Mesothelial cell of epicardium (in vitro differentiated cells): Measurements from ENCODE around the gene ABCA2. TPM values are rescaled to one million over a fixed set of nuclear protein-coding genes. Genes with fewer than 3 reads are reported as not detected.
"Not testable (repeated sequence)": the region's sequence is repeated elsewhere in the genome, so short reads cannot be mapped to it uniquely, and the experiment has no call there.

Source experiments
- DNase-seq, 2 experiments: peaks; one replicate each; pipeline ENCODE4 v3.0.0; 2021; ENCODE audit warnings: low spot score in 2 of 2; ENCODE audit not compliant: unreplicated experiment in 2 of 2
- H3K27ac Mint-ChIP-seq: 2 replicates; pipeline ENCODE4 v1.8.0; 2021; ENCODE audit warnings: mixed read lengths
- H3K27me3 Mint-ChIP-seq: 2 replicates; pipeline ENCODE4 v1.8.0; 2021; ENCODE audit warnings: low read depth, mixed read lengths
- H3K36me3 Mint-ChIP-seq: 2 replicates; pipeline ENCODE4 v1.8.0; 2021; ENCODE audit warnings: mixed read lengths
- H3K4me1 Mint-ChIP-seq: 2 replicates; pipeline ENCODE4 v1.8.0; 2021; ENCODE audit warnings: mixed read lengths
- H3K4me3 Mint-ChIP-seq: 2 replicates; pipeline ENCODE4 v1.8.0; 2021; ENCODE audit warnings: mild to moderate bottlenecking, moderate library complexity, mixed read lengths
- H3K9me3 Mint-ChIP-seq: 2 replicates; pipeline ENCODE4 v1.8.0; 2021; ENCODE audit warnings: mixed read lengths
- CTCF ChIP-seq: fragments of 200-600 bp; sonication (generic); IDR thresholded peaks from one replicate; pipeline ENCODE4 v1.5.0; 2021; ENCODE audit warnings: antibody characterized with exemption; ENCODE audit not compliant: unreplicated experiment
- total RNA-seq: library from RNA; stranded (reverse); gene quantifications from 3 replicates; pipeline ENCODE4 v1.2.1, GENCODE V29; 2021

The ABCA2 gene
- total RNA-seq, 1 donor from 2014 or later: 58.7 TPM

GRCh38 chr9:137035507-137035834 is 7.4 kb upstream of the ABCA2 start:
- no peaks in the 10 kb centered on the region for H3K27me3 Mint-ChIP-seq
- no peaks in the 10 kb centered on the region for H3K4me1 Mint-ChIP-seq
- no peaks in the 10 kb centered on the region for H3K9me3 Mint-ChIP-seq
- no peaks in the 10 kb centered on the region for H3K36me3 Mint-ChIP-seq
- H3K4me3 Mint-ChIP-seq: no peak overlapping the region
- DNase-seq: no peak
- TF ChIP-seq CTCF: peak; percentile 45
- H3K27ac Mint-ChIP-seq: no peak overlapping the region

GRCh38 chr9:137034709-137035506 is 6.9 kb upstream of the ABCA2 start:
- DNase-seq: peak; percentile 72 to 88

GRCh38 chr9:137034039-137034708 is 6.1 kb upstream of the ABCA2 start:
- no peak for TF ChIP-seq CTCF
- H3K4me1 Mint-ChIP-seq: peaks cover 5% of the 10 kb centered on the region
- H3K9me3 Mint-ChIP-seq: no peaks in the 10 kb centered on the region
- no peak for DNase-seq
- H3K36me3 Mint-ChIP-seq: no peaks in the 10 kb centered on the region
- no peak overlapping the region for H3K27ac Mint-ChIP-seq
- H3K27me3 Mint-ChIP-seq: no peaks in the 10 kb centered on the region
- no peak overlapping the region for H3K4me3 Mint-ChIP-seq

More at GRCh38 chr9:137034709-137035506, 6.9 kb upstream of the ABCA2 start:
- no peaks in the 10 kb centered on the region for H3K4me1 Mint-ChIP-seq
- no peaks in the 10 kb centered on the region for H3K9me3 Mint-ChIP-seq
- no peaks in the 10 kb centered on the region for H3K27me3 Mint-ChIP-seq
- no peak overlapping the region for H3K27ac Mint-ChIP-seq
- H3K4me3 Mint-ChIP-seq: no peak overlapping the region
- H3K36me3 Mint-ChIP-seq: no peaks in the 10 kb centered on the region
- peak; percentile 80 for TF ChIP-seq CTCF

- not testable (repeated sequence) for H3K27me3 Mint-ChIP-seq, H3K9me3 Mint-ChIP-seq, H3K4me1 Mint-ChIP-seq, H3K27ac Mint-ChIP-seq, H3K36me3 Mint-ChIP-seq, H3K4me3 Mint-ChIP-seq, DNase-seq
Observed at GRCh38 chr9:137033481-137033880, 5.4 kb upstream of the ABCA2 start.

GRCh38 chr9:137032858-137033257 is 4.8 kb upstream of the ABCA2 start:
- H3K4me3 Mint-ChIP-seq: no peak overlapping the region
- H3K27ac Mint-ChIP-seq: no peak overlapping the region
- no peaks in the 10 kb centered on the region for H3K36me3 Mint-ChIP-seq
- peaks cover 5% of the 10 kb centered on the region for H3K4me1 Mint-ChIP-seq
- H3K9me3 Mint-ChIP-seq: no peaks in the 10 kb centered on the region
- no peaks in the 10 kb centered on the region for H3K27me3 Mint-ChIP-seq
- TF ChIP-seq CTCF: no peak
- no peak for DNase-seq

GRCh38 chr9:137031904-137032640 is 4.0 kb upstream of the ABCA2 start, which contains the start of gene FUT7:
Gene FUT7 (minus strand): TSS chr9:137032088. CDS start chr9:137031991, 97 bp downstream.
- Mint-ChIP-seq H3K27me3 (no peaks in the 10 kb centered on the region), H3K27ac (no peak within 1 kb of the TSS), H3K4me3 (no peak within 1 kb of the TSS), H3K4me1 (peaks cover 8% of the 10 kb centered on the region), H3K36me3 (no peaks in the 10 kb centered on the region), H3K9me3 (no peaks in the 10 kb centered on the region)
- no peak for TF ChIP-seq CTCF
- no peak for DNase-seq
